Measurements from ENCODE around the gene EIF4E1B.

DNA sequence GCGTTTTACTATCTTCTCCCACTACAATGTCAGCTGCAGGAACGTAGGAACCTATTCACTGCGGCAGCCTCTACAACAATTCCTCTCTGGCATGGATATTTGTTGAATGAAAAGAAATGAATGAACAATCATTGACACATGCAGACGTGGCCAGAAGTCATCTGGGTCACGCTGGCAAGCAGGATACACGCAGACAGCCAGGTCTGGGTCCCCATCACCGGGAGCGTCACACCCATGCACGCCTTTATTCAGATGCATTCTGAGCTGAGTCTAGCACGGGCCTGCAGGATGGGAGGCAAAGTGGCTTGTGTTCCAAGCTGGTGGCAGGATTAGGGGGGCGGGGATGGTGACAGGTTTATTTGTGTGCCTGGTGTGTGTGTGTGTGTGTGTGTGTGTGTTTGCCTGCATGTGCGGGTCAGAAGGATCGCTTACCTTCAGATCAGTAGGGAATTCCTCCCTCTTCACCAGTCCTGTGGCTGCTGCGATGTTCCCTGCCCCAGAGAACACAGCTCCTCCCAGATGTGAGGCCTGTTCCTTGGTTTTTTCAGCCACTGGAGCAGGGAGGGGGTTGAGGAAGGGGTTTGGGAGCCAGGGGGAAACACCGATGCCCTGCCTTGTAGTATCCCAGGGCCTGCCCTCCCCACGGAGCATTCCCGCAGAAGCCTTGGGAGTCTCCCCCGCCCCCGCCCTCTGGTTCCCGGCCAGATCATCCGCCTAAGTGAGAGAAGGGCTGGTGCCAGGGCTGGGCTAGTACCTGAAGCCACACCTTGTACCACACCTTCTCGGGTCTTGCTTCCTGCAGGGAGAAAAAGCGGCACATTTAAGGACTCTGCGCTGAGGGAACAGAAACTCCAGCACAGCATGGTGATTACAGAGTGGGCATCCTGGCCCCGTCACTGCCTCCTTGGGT lies 4.3 kb upstream of the EIF4E1B start:
- TF ChIP-seq, protein P1, sequence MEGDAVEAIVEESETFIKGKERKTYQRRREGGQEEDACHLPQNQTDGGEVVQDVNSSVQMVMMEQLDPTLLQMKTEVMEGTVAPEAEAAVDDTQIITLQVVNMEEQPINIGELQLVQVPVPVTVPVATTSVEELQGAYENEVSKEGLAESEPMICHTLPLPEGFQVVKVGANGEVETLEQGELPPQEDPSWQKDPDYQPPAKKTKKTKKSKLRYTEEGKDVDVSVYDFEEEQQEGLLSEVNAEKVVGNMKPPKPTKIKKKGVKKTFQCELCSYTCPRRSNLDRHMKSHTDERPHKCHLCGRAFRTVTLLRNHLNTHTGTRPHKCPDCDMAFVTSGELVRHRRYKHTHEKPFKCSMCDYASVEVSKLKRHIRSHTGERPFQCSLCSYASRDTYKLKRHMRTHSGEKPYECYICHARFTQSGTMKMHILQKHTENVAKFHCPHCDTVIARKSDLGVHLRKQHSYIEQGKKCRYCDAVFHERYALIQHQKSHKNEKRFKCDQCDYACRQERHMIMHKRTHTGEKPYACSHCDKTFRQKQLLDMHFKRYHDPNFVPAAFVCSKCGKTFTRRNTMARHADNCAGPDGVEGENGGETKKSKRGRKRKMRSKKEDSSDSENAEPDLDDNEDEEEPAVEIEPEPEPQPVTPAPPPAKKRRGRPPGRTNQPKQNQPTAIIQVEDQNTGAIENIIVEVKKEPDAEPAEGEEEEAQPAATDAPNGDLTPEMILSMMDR (conservative IDR thresholded peaks at IDR 0.05 in 1 of 2, IDR thresholded peaks at IDR 0.05 in 1 of 2; ENCODE audit: low read depth in 1 of 2, low read length in 2 of 2), result no peak
- no peak for TF ChIP-seq EZH2 (IDR thresholded peaks at IDR 0.05; ENCODE audit: low read length, missing control alignments)
